Measurements from ENCODE around the gene ASIC4.

DNA sequence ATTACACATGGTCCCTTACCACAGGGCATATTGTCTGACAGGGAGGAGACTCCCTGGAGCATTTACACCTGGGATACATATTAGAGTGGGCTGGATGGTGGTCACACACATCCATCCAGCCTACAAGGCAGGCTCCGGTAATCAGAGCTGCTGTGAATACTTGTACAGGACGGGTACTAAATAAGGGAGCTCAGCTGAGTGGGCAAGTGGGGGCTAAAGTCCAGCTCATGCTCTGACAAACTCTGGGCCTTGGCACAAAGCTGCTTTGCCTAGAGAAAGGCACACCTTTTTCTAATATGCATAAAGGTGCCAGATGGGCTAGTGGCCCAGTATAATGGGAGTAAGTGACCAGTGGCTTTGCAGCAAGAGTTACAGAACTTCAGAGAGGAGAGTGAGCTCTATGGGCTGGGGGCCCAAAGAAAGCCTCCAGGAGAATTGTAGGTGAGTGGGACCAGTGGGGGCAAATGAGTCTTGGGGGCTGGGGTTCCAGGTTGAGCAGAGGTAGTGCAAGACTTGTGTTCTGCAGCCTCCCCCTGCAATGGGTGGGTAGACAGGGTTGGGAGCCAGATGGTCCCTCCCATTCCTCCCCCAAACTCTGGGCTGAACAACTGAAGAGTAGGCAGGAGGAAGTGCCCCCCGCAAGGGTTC lies 31.1 kb downstream of the ASIC4 start:
- TF ChIP-seq, protein P1, sequence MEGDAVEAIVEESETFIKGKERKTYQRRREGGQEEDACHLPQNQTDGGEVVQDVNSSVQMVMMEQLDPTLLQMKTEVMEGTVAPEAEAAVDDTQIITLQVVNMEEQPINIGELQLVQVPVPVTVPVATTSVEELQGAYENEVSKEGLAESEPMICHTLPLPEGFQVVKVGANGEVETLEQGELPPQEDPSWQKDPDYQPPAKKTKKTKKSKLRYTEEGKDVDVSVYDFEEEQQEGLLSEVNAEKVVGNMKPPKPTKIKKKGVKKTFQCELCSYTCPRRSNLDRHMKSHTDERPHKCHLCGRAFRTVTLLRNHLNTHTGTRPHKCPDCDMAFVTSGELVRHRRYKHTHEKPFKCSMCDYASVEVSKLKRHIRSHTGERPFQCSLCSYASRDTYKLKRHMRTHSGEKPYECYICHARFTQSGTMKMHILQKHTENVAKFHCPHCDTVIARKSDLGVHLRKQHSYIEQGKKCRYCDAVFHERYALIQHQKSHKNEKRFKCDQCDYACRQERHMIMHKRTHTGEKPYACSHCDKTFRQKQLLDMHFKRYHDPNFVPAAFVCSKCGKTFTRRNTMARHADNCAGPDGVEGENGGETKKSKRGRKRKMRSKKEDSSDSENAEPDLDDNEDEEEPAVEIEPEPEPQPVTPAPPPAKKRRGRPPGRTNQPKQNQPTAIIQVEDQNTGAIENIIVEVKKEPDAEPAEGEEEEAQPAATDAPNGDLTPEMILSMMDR (IDR thresholded peaks at IDR 0.05) = no peak
- TF ChIP-seq MAFK (IDR thresholded peaks at IDR 0.05; ENCODE audit: partially characterized antibody) (no peak), JUNB (IDR thresholded peaks at IDR 0.05) (no peak), ZNF302 (CRISPR knock-in tag; IDR thresholded peaks at IDR 0.05) (no peak), RAD21 (conservative IDR thresholded peaks at IDR 0.05 in 1 of 2, IDR thresholded peaks at IDR 0.05 in 1 of 2) (no peak), POLR2A (IDR thresholded peaks at IDR 0.05; ENCODE audit: low read length) (no peak)
- TF ChIP-seq, protein P2, sequence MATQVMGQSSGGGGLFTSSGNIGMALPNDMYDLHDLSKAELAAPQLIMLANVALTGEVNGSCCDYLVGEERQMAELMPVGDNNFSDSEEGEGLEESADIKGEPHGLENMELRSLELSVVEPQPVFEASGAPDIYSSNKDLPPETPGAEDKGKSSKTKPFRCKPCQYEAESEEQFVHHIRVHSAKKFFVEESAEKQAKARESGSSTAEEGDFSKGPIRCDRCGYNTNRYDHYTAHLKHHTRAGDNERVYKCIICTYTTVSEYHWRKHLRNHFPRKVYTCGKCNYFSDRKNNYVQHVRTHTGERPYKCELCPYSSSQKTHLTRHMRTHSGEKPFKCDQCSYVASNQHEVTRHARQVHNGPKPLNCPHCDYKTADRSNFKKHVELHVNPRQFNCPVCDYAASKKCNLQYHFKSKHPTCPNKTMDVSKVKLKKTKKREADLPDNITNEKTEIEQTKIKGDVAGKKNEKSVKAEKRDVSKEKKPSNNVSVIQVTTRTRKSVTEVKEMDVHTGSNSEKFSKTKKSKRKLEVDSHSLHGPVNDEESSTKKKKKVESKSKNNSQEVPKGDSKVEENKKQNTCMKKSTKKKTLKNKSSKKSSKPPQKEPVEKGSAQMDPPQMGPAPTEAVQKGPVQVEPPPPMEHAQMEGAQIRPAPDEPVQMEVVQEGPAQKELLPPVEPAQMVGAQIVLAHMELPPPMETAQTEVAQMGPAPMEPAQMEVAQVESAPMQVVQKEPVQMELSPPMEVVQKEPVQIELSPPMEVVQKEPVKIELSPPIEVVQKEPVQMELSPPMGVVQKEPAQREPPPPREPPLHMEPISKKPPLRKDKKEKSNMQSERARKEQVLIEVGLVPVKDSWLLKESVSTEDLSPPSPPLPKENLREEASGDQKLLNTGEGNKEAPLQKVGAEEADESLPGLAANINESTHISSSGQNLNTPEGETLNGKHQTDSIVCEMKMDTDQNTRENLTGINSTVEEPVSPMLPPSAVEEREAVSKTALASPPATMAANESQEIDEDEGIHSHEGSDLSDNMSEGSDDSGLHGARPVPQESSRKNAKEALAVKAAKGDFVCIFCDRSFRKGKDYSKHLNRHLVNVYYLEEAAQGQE (IDR thresholded peaks at IDR 0.05) = no peak
- TF ChIP-seq, protein P3, sequence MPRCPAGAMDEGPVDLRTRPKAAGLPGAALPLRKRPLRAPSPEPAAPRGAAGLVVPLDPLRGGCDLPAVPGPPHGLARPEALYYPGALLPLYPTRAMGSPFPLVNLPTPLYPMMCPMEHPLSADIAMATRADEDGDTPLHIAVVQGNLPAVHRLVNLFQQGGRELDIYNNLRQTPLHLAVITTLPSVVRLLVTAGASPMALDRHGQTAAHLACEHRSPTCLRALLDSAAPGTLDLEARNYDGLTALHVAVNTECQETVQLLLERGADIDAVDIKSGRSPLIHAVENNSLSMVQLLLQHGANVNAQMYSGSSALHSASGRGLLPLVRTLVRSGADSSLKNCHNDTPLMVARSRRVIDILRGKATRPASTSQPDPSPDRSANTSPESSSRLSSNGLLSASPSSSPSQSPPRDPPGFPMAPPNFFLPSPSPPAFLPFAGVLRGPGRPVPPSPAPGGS (IDR thresholded peaks at IDR 0.05) = no peak
